Skeletal muscle tissue (tissue), 4 donors: ENCODE results near the gene CFAP97. TPM values are rescaled to one million over a fixed set of nuclear protein-coding genes. Genes with fewer than 3 reads are reported as not detected.
A peak's percentile ranks its signal among the peaks of the same experiment; 100 is the strongest.
"Not testable (repeated sequence)": the region's sequence is repeated elsewhere in the genome, so short reads cannot be mapped to it uniquely, and the experiment has no call there.

Experiments
- H3K27ac ChIP-seq: one replicate; pipeline ENCODE4 v1.7.0; 2013; ENCODE audit warnings: mild to moderate bottlenecking, low read depth, low read length, inconsistent platforms
- H3K27me3 ChIP-seq, 3 donors: one replicate each; pipeline ENCODE4 v1.7.0; 2013; ENCODE audit warnings: low read length in 3 of 3; ENCODE audit not compliant: control insufficient read depth in 3 of 3, insufficient read depth in 3 of 3
- H3K36me3 ChIP-seq, 3 donors: one replicate each; pipeline ENCODE4 v1.7.0; 2013; ENCODE audit warnings: low read length in 3 of 3; ENCODE audit not compliant: control insufficient read depth in 3 of 3, insufficient read depth in 3 of 3
- H3K4me1 ChIP-seq, 3 donors: one replicate each; pipeline ENCODE4 v1.7.0; 2013; ENCODE audit warnings: low read length in 3 of 3, mild to moderate bottlenecking in 3 of 3; ENCODE audit not compliant: control insufficient read depth in 3 of 3, insufficient read depth in 3 of 3
- H3K4me3 ChIP-seq, 3 donors: one replicate each; pipeline ENCODE4 v1.7.0; 2013; ENCODE audit warnings: low read length in 3 of 3
- H3K9ac ChIP-seq, 3 donors: one replicate each; pipeline ENCODE4 v1.7.0; 2013; ENCODE audit warnings: low read length in 3 of 3, mild to moderate bottlenecking in 3 of 3, moderate library complexity in 2 of 3, low read depth in 1 of 3
- H3K9me3 ChIP-seq, 3 donors: one replicate each; pipeline ENCODE4 v1.7.0; 2013; ENCODE audit warnings: low read length in 3 of 3; ENCODE audit not compliant: control insufficient read depth in 3 of 3
- total RNA-seq: library from RNA; depleted of rRNA; stranded (reverse); fragments of >200 nt; gene quantifications from one replicate; pipeline ENCODE4 v1.2.3, GENCODE V29; 2014
- donor health status: Osteomylitis.

Gene CFAP97
- total RNA-seq, 1 donor from 2014 or later, result 15.1 TPM

GRCh38 chr4:185211641-185212040 lies 7.8 kb upstream of the CFAP97 start:
- Histone ChIP-seq H3K36me3 (no peaks in the 10 kb centered on the region), H3K27me3 (no peaks in the 10 kb centered on the region), H3K27ac (no peak overlapping the region), H3K9me3 (no peaks in the 10 kb centered on the region), H3K4me1 (peaks cover 10 to 22% (median 15%) of the 10 kb centered on the region in 3 donors), H3K9ac (no peak overlapping the region), H3K4me3 (peak overlapping the region in 1 of 3 donors; percentile 45)

DNA sequence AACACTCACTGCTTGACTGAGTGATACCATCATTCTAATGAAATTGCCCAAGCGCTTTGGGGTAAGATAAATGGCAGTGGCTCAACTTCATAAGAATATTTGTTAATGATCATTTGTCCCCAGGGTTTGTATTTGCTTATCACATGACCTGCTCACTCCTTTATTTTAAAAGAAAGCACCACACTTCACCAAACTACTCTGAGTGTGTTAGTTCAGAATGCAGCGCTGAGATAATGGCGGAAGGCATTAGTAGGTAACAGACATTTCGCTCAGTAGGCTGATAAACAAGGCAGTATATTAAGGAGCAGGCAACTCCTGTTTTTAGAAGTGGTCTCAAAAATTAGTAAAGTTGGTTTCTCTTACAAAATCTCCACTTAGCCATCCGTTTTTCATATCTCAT lies 7.2 kb upstream of the CFAP97 start:
- Histone ChIP-seq H3K27ac (no peak overlapping the region), H3K4me3 (peak overlapping the region; percentile 73 to 94 (median 91)), H3K36me3 (no peaks in the 10 kb centered on the region), H3K4me1 (peaks cover 10 to 22% (median 15%) of the 10 kb centered on the region in 3 donors), H3K27me3 (no peaks in the 10 kb centered on the region), H3K9ac (peak overlapping the region; percentile 51 to 87 (median 83)), H3K9me3 (no peaks in the 10 kb centered on the region)

DNA sequence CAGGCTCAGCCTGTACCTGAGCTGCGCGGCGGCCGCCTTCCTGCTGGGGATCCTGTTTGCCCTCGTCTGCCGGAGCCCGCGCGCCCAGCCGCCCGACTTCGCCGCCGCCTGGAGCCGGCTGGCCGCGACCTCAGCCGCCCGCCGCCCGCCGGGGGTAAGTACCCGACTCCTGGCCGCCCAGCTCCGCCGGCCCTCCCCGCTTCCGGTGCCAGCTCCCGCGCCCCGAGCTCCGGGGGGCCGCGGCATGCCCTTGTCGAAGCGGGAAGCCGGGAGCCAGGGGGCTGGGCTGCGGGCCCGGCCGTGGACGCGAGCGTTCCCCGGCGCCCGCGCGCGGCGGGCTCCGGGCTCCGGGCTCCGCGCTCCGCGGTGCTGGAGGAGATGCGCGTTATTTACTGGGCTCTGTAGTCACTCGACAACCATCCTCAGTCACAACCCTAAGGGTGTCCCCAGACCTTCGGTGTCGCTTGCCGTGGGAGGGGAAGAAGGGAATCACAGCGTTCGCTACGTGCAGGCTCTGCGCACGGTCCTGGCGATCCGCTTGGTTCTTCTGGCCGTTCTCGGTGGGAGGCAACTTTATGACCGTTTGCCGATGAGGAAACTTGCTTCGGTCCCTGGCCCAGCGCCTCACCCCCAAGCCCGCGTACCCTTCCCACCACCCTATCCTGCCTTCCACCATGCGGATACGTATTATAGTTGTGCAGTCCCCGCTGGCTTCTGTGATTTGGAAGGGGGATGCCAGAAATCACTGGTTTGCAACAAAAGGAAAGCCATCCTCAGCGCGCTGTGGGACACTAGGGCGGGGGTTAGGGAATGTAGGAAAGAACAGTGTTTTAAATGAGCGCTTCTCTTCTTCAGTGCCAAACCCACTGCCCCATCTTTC lies 6.5 kb upstream of the CFAP97 start:
- no peaks in the 10 kb centered on the region for H3K27me3 ChIP-seq
- H3K9me3 ChIP-seq, result no peaks in the 10 kb centered on the region
- peak overlapping the region; percentile 49 for H3K27ac ChIP-seq
- peak overlapping the region; percentile 73 to 94 (median 91) for H3K4me3 ChIP-seq
- H3K4me1 ChIP-seq, result peaks cover 10 to 22% (median 15%) of the 10 kb centered on the region in 3 donors
- peak overlapping the region; percentile 51 to 87 (median 83) for H3K9ac ChIP-seq
- H3K36me3 ChIP-seq, result no peaks in the 10 kb centered on the region

DNA sequence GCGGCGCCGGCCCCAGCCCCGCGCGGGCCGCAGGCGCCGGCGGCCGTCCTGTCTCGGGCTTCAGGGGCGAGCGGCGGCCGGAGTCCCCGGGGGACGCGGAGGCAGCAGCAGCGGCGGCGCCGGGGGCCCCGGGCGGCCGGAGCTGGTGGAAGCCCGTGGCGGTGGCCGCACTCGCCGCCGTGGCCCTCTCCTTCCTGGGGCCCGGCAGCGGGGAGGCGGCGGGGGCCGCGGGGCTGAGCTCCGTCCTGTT lies 6.0 kb upstream of the CFAP97 start:
- peak overlapping the region; percentile 33 to 87 (median 45) for H3K9ac ChIP-seq

DNA sequence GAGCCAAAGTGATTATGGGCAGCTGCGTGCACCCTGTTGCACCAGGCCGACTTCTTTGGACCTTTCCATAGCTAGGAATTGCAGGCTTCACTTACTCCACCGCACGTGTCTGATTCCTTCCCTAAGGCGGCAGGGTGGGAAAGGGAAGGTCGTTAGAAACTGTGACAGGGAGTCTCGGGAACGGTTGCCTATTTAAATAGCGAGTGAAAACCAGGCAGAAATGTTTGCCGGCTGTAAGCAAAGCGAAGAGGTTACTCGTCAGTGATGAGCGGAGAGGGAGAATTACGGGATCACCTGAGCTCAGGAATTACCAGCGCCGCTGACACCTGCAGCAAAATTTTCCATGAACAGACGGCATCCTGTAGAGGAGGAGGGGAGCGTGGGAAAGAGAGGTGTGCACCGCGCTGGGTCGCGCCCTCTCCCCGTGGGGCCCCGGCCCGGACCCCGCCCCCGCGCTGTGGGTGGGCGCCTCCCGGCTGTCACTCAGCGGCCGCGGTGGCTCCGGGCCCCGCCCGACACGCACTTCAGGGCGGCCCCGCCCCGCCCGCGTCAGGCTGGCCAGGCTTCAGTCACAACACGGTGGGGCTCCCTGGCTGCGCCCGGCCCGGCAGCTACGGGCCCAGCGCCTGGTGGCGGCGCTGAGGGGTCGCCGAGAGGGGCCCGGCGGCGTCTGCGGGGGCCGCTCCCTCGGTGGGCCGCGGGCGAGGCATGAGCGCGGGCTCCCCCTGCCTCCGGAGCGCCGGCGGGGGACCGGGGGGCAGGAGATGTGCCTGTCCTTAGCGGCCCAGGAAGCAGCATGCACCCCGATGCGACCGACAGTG lies 5.4 kb upstream of the CFAP97 start, which contains the start of gene SNX25:
TSS of gene SNX25 (plus strand) at position 568 of the 821 bp plus-strand sequence. CDS start at position 797, 229 bp downstream.
- peak within 1 kb of the TSS; percentile 49 for H3K27ac ChIP-seq
- no peaks in the 10 kb centered on the region for H3K9me3 ChIP-seq
- H3K4me1 ChIP-seq, result peaks cover 17 to 29% (median 20%) of the 10 kb centered on the region in 3 donors
- no peaks in the 10 kb centered on the region for H3K36me3 ChIP-seq
- peak within 1 kb of the TSS; percentile 73 to 94 (median 91) for H3K4me3 ChIP-seq
- peak within 1 kb of the TSS; percentile 66 to 87 (median 83) for H3K9ac ChIP-seq
- H3K27me3 ChIP-seq, result no peaks in the 10 kb centered on the region

More for the DNA sequence above, 6.0 kb upstream of the CFAP97 start:
- Histone ChIP-seq H3K4me1 (peaks cover 12 to 24% (median 15%) of the 10 kb centered on the region in 3 donors), H3K27ac (peak overlapping the region; percentile 49), H3K4me3 (peak overlapping the region in 2 of 3 donors; percentile 73 to 91)
- H3K36me3 ChIP-seq, H3K27me3 ChIP-seq, H3K9me3 ChIP-seq: not testable (repeated sequence)

GRCh38 chr4:185207466-185207865 lies 3.7 kb upstream of the CFAP97 start:
- peaks cover 17 to 35% (median 20%) of the 10 kb centered on the region in 3 donors for H3K4me1 ChIP-seq
- no peaks in the 10 kb centered on the region for H3K9me3 ChIP-seq
- H3K36me3 ChIP-seq, result no peaks in the 10 kb centered on the region
- no peak overlapping the region for H3K27ac ChIP-seq
- no peaks in the 10 kb centered on the region for H3K27me3 ChIP-seq
- no peak overlapping the region for H3K4me3 ChIP-seq
- no peak overlapping the region for H3K9ac ChIP-seq

- no peak overlapping the region for H3K9ac ChIP-seq
- no peak overlapping the region for H3K4me3 ChIP-seq
- no peaks in the 10 kb centered on the region for H3K9me3 ChIP-seq
- H3K36me3 ChIP-seq, result no peaks in the 10 kb centered on the region
- no peak overlapping the region for H3K27ac ChIP-seq
- no peaks in the 10 kb centered on the region for H3K27me3 ChIP-seq
- H3K4me1 ChIP-seq, result peaks cover 11 to 31% (median 16%) of the 10 kb centered on the region in 3 donors
These were observed 2.0 kb upstream of the CFAP97 start for GRCh38 chr4:185205697-185206342.

DNA sequence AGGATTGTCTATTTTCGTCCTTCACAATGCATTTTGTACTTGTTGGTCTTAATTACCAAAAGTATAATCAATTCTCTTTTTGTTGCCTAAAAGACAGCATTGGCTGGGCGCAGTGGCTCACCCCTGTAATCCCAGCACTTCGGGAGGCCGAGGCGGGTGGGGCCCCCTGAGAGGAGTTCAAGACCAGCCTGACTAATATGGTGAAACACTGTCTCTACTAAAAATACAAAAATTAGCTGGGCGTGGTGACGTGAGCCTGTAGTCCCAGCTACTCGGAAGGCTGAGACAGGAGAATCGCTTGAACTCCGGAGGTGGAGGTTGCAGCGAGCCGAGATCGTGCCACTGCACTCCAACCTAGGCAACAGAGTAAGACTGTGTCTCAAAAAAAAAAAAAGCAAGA lies 1.3 kb upstream of the CFAP97 start:
- not testable (repeated sequence) for H3K9ac ChIP-seq, H3K27me3 ChIP-seq, H3K27ac ChIP-seq, H3K9me3 ChIP-seq, H3K4me3 ChIP-seq, H3K36me3 ChIP-seq
- peaks cover 9 to 26% (median 11%) of the 10 kb centered on the region in 3 donors for H3K4me1 ChIP-seq

GRCh38 chr4:185204238-185204910 lies 574 bp upstream of the CFAP97 start:
- Histone ChIP-seq H3K9ac (peak overlapping the region; percentile 60 to 88 (median 79)), H3K36me3 (no peaks in the 10 kb centered on the region), H3K9me3 (no peaks in the 10 kb centered on the region), H3K4me1 (peaks cover 9 to 26% (median 11%) of the 10 kb centered on the region in 3 donors), H3K27me3 (no peaks in the 10 kb centered on the region), H3K27ac (peak overlapping the region; percentile 93), H3K4me3 (peak overlapping the region; percentile 69 to 74 (median 70))
